MV-4-11 (cell line): Measurements from ENCODE around the gene FOSL1.
"Not testable (repeated sequence)": the region's sequence is repeated elsewhere in the genome, so short reads cannot be mapped to it uniquely, and the experiment has no call there.

Source experiments
- DNase-seq: peaks from one replicate; lab custom pipeline; 2025; lab: John Stamatoyannopoulos, UW

The FOSL1 gene

DNA sequence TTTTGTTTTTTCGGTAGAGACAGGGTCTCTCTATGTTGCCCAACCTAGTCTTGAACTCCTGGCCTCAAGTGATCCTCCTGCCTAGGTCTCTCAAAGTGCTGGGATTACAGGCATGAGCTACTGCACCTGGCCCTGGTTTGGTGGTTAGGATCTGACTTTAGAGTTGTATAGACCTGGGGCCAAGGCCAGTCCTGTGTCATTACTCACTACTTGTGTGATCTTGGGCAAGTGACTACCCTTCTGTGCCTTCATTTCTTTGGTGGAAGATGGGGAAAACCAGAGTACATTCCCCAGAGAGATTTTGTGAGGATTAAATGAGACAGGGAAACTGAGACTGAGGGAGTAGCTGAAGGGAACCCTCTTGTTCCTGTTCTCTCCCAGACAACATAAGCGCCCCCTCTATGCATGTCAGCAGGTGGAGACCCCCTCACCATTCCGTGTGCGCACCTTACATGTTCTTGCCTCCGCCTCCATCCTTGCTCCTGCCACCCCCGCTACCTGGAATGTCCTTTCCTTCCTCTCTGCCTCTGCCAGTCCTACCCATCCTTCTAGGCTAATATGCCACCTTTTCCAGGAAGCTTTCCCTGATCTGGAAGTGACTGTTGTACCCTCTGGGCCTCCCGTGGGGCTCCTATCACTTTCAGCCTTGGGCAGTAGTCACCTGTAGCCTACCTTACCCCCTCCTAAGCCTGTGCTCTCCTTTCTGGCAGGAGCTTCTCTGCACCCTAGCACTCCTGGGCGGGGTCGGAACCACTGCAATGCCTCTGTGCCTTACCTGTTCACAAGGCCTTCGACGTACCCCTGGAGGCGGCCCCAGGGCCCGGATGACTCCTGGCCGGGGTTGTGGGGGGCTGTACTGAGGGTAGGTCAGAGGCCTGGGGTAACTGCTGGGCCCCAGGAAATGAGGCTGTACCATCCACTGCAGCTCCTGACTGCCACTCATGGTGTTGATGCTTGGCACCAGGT, 3.9 kb downstream of the FOSL1 start:
- DNase-seq: no peak

DNA sequence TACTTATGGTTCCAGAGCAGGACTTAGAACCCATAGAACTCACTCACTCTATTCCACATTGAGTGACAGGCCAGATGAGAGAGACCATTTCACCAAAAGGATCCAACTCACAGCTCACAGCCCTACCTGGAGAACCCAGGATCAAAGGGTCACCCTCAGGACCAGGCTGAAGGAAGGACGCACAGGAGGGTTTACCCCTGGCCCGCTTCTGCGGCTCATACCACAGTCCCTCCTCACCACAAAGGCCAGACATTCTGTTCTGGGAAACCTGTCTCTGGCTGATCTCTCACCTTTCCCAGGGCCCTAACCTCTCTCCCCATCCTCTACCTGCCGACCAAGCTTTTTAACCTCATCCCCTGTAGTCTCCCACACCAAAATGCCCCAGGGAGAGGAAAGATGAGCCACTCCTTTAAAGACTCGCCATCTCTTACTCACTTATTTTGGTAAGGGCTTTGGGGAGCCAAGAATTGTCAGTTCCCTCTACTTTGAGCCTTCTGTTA, 4.7 kb downstream of the FOSL1 start:
- no peak for DNase-seq

DNA sequence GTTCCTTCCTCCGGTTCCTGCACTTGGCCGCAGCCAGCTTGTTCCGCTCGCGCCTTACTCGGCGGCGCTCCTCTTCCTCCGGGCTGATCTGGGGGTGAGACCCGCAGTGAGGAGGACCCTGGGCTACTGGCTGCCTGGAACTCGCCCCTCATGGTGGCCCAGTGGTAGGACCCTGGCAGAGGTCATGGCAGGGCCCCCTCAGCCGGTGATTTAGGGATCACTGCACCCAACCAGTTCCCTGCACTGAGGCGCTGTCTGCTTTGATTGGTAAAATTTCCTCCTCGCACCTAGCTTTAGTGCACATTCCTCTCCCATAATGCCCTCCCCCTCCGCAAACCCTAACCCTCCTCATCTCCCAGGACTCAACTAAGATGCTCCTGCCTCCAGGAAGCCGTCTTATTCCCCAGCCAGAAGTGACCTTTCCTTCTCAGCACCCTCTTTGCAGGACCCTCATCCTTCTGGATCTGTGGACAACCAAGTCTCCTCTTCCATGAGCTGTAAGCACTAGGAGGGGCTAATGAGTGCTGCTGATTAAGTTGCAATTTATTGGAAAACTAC, 6.1 kb downstream of the FOSL1 start:
- peak; percentile 39 for DNase-seq

DNA sequence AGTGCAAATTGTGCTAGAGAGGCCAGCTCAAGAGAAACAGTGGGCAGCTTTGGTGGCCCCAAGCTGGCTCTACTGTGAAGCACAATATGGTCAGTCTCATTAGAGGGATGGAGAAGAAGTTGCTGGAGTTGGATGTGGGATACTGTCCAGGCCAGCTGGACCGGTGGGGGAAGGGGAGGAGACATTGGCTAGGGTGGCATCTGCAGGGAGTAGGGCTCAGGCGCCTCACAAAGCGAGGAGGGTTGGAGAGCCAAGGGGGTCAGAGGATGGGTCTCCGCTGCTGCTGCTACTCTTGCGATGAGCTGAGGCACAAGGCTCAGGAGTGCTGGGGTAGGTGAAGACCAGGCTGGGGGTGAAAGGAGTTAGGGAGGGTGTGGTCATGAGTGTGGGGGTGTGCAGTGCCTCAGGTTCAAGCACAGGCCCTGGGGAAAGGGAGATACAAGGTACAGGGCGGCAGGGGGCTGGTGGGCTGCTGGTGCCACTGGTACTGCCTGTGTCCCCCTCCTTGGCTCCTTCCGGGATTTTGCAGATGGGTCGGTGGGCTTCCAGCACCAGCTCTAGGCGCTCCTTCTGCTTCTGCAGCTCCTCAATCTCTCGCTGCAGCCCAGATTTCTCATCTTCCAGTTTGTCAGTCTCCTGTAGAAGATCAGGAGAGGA, 7.4 kb downstream of the FOSL1 start:
- DNase-seq: no peak

DNA sequence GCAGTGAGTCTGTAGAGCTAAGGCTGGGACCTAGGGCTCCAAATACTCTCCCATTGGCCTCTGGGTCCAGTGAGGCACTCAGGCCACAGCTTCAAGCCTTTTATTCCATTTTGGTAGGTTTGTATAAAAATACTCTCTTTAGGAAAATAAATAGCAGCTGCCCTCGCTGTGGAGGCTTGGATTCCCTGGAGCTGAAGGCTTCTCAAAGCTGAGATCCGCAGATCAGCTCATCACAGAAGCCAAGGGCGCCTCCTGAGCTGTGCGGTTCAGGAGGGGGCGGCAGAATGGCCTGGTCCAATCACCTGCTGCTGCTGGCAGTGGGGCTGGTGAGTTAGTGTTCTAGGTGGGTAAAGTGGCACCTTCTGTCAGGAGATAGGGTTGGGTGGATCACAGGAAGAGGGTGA, 8.0 kb downstream of the FOSL1 start:
- not testable (repeated sequence) for DNase-seq

DNA sequence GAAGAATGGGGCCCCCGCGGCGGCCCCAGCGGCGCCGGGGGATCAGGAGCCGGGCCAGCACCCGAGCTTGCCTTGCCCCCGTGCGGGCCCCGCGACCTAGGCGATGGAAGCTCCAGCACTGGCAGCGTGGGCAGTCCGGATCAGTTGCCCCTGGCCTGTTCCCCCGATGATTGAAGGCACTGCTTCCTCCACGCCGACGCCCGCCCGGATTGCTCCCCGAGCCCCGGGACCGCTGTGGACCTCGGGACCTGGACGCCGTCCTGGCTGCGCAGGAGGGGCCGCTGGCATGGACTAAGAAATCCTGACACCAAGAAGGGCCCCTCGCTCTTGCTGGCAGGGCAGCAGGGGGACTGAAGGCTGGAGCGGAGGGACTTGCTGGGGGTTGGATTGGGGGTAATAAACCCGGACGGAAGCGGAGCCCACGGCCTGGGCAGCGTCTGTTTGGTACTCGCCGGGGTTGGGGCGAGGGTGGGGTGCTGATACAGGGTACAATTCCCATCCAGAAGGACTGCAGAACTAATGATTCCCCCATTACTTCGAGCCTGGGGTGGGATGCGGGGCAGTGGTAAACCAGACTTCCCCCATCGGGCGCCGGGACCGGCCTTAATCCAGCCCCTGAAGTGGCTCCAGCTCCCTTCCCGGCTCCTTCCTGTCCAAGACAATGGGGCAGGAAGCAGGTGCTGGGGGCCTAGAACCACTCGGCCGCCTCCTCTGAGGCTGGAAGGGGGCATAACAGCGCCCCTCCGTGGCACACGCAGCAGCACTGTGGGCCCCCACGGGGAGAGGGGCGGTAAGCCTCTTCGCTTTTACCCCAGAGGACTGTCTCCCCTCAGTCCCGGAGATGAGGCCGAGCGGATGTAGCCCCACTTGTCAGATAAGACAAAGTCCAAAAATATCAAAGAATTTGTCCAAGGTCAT, 8.7 kb downstream of the FOSL1 start:
- peak; percentile 44 for DNase-seq

DNA sequence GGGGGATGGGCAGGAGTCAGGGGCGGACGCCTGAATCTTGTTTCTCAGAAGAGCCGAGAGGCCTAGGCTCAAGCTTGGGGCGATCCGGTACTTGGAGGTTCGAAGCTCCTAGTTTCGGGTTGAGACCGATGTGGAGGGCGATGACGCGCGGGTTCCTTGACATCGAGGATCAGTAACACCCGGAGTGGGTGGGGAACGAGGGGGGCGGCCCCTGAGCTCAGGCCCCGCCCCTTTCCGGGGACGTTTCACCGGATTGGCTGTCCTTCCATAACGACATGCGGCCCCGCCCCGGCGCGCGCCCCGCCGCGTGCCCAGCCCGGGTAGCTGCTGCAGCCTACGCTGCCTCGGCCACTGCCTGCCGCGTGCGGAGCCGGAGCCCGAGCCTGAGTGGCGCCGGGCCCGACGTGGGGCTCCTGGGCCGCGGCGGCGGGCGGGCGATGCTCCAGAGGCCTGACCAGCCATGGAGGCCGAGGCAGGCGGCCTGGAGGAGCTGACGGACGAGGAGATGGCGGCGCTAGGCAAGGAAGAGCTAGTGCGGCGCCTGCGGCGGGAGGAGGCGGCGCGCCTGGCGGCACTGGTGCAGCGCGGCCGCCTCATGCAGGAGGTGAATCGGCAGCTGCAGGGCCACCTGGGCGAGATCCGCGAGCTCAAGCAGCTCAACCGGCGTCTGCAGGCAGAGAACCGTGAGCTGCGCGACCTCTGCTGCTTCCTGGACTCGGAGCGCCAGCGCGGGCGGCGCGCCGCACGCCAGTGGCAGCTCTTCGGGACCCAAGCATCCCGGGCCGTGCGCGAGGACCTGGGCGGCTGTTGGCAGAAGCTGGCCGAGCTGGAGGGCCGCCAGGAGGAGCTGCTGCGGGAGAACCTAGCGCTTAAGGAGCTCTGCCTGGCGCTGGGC, 9.6 kb downstream of the FOSL1 start, which contains the start of gene CCDC85B:
Gene CCDC85B, plus strand, starts transcription at position 350 of the 895 bp plus-strand sequence. Its CDS starts 111 bp downstream, at position 461.
- peak; percentile 96 for DNase-seq

DNA sequence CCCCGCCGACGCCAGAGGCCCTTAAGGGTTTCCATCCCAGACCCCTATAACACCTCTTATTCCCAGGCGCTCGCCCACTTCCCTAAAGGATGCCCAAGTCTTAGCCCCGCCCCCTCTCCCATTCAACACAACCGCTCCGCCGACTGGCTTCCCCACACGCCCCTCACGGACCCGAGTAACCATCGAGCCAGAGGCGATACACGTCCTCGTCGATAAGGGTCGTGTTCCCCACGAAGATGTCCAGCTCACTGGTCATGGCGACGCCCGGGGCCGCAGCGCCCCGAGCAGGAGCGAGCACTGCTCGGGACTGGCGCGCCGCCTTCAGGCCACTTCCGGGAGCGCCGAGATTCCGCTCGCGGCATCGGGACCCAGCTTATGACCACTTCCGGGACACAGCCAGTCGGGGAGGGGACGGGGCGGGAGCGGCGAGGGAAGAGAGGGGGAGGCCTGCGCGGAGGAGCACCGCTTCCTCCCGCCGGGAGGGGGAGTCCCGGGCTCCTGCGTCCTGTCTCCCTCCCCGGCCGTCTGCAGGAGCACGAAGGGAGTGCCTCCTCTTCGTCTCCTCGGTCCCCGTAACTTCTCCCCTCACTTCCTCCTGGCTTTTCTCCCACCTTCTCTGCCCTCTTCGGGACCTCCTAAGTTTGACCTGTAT, 11.9 kb downstream of the FOSL1 start, which contains the start of gene FIBP:
Gene FIBP, minus strand, starts transcription at position 309 of the 652 bp plus-strand sequence. Its CDS starts 53 bp downstream, at position 256.
- peak; percentile 93 for DNase-seq

DNA sequence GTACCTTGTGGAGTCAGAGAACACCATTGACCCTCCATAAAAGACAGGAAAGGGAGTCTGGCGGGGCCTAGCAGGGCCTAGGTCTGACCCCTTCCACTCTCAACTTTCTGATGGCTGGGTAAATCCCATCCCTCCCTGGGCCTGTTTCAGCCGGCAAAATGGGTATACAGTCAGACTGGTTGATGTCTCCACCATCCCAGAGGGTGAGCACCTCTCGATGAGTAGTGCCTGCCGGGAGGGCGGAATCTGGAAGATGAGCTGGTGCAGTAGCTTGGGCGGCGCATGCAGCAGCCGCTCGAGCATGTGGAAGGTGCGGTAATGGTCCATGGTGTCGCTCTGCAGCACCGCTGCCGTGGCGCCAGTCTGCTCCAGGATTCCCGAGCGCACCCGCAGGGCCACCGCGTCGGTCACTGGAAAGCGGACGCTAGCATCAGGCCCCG, 12.4 kb downstream of the FOSL1 start:
- no peak for DNase-seq

DNA sequence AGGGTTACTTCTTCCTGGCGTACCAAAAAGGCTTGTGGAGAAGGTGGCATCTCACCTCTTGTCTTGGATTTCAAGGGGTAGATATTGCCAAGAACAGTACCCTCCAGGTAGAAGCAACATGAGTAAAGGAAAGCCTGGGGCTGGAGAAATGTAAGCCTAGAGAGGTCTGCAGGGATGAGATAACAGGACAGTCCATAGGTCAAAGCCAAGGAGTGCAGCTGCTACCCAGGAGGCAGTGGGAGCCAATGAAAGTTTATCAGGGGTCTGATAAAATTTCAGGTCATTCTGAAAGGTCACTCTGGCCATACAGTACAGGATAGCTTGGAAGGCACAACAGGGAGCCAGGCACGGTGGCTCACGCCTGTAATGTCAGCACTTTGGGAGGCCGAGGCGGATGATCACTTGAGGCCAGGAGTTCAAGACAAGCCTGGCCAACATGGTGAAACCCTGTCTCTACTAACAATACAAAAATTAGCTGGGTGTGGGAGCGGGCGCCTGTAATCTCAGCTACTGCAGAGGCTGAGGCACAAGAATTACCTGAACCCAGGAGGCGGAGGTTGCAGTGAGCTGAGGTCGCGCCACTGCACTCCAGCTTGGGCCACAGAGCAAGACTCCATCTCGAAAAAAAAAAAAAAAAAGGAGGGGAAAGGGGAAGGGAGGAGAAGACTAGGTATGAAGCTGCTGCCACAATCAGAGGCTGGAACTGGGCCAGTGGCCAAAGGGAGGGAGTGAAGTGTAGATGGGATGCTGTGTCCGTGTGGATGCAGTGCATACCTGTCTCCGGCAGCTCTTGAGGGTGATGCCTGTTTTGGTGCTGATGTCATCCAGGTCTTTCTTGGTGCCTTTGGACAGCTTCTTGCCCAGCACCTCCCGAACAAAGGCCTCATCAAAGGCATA, 13.1 kb downstream of the FOSL1 start:
- no peak for DNase-seq

DNA sequence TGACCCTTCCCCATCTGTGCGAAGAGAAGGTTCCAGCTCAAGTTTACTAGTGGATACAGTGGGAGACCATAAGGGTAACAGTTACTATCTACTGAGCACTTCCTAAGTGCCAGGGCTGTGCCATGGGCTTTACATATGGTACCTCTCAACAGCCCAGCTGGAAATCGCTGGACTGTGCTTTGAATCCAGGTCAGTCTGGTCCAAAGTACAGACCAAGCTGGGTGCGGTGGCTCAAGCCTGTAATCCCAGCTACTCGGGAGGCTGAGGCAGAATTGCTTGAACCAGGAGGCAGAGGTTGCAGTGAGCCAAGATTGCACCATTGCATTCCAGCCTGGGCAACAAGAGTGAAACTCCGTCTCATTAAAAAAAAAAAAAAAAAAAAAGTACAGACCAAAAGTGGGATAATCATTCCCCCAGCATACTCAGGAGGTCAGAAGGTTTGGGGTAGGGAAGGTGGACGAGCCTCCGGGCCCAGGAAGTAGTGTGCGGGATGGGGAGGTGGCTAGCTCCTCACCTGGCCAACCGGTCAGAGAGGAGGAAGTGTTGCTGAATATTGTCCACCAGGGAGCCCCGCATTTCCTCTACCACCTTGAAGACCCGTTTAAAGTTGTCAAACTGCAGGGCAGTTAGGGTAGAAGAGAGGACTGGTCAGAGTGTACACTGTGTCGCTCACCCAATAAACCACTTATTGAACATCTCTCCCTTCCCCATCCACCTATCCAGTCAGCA, 14.2 kb downstream of the FOSL1 start:
- no peak for DNase-seq

DNA sequence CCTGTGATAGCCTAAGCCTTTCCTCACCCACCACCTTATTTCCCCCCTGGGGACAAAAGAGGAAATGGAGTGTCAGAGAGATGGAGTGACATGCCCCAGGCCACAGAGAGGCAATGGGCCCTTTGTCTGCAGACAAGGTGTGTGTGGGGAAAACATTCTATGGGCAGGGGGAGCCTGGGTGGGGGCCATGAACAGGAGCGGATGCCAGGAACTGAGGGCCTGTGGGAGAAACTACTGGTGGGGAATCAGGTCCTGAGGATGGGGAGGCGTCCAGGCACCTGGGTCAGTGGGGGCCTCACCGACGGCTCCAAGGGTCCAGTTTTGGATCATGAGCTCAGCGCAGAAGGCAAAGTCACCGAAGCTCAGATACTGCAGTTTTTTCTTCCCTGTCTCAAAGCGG, 15.0 kb downstream of the FOSL1 start:
- no peak for DNase-seq

DNA sequence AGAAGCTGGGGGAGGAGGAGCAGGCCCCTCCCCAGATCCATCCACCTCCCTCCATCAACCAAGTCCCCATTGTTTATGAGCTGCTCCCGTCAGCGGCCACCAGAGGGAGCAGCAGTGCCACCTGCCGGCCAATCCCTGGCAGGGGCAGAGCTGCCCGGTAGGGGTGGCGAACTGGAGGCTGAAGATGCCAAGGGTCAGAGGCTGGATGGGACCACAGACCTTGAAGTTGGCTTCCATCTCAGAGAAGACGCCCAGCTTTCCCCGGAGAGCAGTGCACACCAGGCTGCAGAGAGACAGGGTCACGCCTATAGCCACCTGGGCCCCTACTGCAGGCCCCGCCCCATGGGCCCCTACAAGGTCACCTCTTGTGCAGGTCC, 15.5 kb downstream of the FOSL1 start:
- DNase-seq: peak; percentile 61

DNA sequence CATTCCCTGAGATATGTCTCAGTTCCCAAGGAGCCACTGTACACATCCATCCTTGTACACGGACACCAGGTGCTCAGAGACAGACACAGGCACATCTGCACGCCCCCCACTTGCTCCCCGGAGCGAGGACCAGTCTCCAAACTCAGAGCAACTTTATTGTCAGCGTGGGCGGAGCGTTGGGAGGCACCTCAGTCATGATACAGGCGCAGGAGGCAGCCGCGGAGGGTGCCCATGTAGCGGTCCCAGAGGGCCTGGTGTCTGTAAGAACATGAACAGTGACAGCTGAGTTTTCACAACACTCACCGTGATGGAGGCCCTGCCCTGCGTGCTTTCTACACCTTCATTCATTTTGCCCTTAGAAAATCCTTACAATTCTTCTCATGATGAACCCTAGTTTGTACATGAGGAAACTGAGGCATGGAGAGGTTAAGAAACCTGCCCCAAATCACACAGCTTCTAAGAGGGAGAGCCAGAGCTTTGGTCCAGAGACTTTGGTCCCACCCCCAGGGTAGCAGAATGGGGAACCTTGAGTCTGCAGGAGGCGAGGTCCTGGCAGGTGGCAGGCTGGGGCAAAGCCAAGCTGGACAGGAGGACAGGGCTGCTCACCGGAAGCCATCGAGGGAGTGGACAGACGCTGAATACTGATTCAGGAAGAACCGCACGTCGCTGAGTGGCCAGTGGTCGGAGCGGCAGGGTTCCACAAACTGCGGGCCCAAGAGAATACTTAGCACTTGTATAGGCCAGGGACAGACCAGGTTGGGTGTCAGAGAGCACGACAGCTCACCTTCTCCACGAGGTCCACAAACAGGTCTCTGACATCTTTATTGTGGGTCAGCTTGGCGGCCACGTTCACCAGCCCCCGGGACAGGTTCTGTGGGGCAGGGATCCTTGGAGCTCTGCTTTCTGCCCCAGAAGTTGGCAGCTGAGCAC, 16.1 kb downstream of the FOSL1 start:
- DNase-seq: no peak

DNA sequence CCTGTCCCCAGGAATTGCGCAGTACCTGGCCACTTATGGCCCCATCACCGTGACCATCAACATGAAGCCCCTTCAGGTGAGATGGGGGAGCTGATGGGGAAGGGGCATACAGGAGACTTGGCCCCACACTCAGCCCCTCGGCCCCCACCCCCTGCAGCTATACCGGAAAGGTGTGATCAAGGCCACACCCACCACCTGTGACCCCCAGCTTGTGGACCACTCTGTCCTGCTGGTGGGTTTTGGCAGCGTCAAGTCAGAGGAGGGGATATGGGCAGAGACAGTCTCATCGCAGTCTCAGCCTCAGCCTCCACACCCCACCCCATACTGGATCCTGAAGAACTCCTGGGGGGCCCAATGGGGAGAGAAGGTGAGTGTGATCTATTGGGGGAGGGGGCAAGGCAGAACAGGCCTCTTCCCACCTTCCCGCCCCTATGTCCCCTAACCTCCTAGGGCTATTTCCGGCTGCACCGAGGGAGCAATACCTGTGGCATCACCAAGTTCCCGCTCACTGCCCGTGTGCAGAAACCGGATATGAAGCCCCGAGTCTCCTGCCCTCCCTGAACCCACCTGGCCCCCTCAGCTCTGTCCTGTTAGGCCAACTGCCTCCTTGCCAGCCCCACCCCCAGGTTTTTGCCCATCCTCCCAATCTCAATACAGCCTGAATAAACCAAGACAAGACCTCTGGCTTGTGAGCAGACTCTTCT, 17.0 kb downstream of the FOSL1 start:
- DNase-seq: no peak
